ENCODE data around the gene GRK4. TPM values are rescaled to one million over a fixed set of nuclear protein-coding genes. Genes with fewer than 3 reads are reported as not detected.

Gene GRK4
- total RNA-seq, 1 experiment from 2014 or later: 3.8 TPM

DNA sequence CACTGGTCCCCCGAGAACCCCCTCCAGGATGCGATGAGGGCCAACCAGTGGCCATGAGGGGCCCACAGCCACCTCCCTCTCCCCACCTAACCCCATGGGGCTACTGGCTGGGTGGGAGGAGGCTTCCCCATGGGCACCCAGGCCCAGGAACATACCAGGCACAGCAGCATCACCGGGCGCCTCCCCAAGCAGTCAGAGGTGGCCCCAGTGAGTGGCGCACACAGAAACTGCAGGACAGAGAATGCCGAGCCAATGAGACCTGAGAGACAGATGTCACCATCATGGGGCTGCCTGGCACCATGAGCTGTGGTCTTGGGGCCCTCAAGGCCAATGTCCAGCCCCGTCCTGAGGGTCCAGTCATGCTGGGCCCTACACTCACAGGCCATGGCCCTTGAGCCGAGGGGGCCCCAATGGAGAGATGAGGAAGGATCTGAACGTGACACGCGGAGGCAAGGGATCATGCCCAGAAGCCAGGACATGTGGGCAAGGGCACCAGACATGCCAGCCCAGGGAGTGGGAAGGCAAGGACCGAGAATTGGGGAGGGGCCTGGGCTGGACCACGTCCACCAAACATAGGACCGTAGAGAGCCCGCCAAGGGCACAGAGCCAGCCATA is 30.3 kb upstream of the GRK4 start:
- Histone ChIP-seq H3K9ac (ENCODE audit: low read length) (peak overlapping the region; percentile 87), H3K27me3 (ENCODE audit: low read length) (no peaks in the 10 kb centered on the region), H3K9me3 (ENCODE audit: low read length) (no peaks in the 10 kb centered on the region), H3K79me2 (ENCODE audit: low read length) (peaks cover 13% of the 10 kb centered on the region; the same call in 1 of the 2 replicates), H3K4me2 (ENCODE audit: low read depth, low read length, poor library complexity, severe bottlenecking) (peak overlapping the region; percentile 88), H3K4me3 (ENCODE audit: low read length) (peak overlapping the region; percentile 81), H3K9me2 (replicated peaks; ENCODE audit: insufficient read depth, low read length) (no peaks in the 10 kb centered on the region), H4K20me1 (ENCODE audit: insufficient read depth, low read depth, low read length) (peaks cover 33% of the 10 kb centered on the region), H3K4me1 (ENCODE audit: low read length) (peaks cover 56% of the 10 kb centered on the region), H3K27ac (ENCODE audit: low read length) (peak overlapping the region; percentile 81), H3K36me3 (ENCODE audit: insufficient read depth, low read length) (peaks cover 23% of the 10 kb centered on the region; the same call in 1 of the 2 replicates), H2AFZ (ENCODE audit: low read length) (no peak overlapping the region)
- DNase-seq: peak; percentile 76

- Histone ChIP-seq H3K4me2 (ENCODE audit: low read depth, low read length, poor library complexity, severe bottlenecking) (peak overlapping the region; percentile 88), H2AFZ (ENCODE audit: low read length) (no peak overlapping the region), H3K9me3 (ENCODE audit: low read length) (no peaks in the 10 kb centered on the region), H3K9ac (ENCODE audit: low read length) (peak overlapping the region; percentile 87), H3K36me3 (ENCODE audit: insufficient read depth, low read length) (peaks cover 23% of the 10 kb centered on the region; the same call in 1 of the 2 replicates), H3K4me1 (ENCODE audit: low read length) (peaks cover 56% of the 10 kb centered on the region), H3K27me3 (ENCODE audit: low read length) (no peaks in the 10 kb centered on the region), H3K4me3 (ENCODE audit: low read length) (peak overlapping the region; percentile 81), H3K9me2 (replicated peaks; ENCODE audit: insufficient read depth, low read length) (no peaks in the 10 kb centered on the region), H3K27ac (ENCODE audit: low read length) (peak overlapping the region; percentile 81), H4K20me1 (ENCODE audit: insufficient read depth, low read depth, low read length) (peaks cover 33% of the 10 kb centered on the region), H3K79me2 (ENCODE audit: low read length) (peaks cover 13% of the 10 kb centered on the region; the same call in 1 of the 2 replicates)
- no peak for DNase-seq
Observed at GRCh38 chr4:2933566-2934076, 29.8 kb upstream of the GRK4 start.

DNA sequence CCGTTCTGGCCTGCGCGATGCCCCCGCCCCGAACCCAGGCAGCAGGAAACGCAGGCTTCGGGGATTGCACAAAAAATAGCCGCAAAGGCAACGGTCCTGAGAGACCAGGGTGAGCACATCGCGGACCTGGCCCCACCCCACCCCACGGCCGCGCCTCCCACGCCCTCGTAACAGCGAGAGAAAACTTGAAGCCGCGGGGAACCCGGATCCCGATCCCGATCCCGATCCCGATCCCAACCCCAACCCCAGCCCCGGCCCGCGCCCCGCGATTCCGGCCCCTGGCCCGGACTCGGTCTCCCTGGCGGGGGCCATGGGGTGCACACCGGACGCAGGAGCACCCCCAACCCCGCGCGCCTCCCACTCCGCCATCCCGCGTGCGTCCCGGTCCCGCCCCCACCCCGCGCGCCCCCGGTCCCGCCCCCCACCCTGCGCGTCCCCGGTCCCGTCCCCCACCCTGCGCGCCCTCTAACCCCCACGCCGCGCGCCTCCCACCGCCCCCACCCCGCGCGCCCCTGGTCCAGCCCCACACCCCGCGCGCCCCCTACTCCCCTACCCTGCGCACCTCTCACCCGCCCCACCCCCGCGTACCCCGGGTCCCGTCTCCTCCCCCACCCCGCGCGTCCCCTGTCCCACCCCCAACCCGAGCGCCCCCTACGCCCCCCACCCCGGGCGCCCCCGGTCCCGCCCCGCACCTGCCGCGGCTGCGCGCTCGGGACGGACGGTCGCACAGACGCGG is 29.1 kb upstream of the GRK4 start:
- Histone ChIP-seq H3K27ac (ENCODE audit: low read length) (peak overlapping the region; percentile 81), H3K36me3 (ENCODE audit: insufficient read depth, low read length) (peaks cover 28% of the 10 kb centered on the region; the same call in 1 of the 2 replicates), H2AFZ (ENCODE audit: low read length) (no peak overlapping the region)

DNA sequence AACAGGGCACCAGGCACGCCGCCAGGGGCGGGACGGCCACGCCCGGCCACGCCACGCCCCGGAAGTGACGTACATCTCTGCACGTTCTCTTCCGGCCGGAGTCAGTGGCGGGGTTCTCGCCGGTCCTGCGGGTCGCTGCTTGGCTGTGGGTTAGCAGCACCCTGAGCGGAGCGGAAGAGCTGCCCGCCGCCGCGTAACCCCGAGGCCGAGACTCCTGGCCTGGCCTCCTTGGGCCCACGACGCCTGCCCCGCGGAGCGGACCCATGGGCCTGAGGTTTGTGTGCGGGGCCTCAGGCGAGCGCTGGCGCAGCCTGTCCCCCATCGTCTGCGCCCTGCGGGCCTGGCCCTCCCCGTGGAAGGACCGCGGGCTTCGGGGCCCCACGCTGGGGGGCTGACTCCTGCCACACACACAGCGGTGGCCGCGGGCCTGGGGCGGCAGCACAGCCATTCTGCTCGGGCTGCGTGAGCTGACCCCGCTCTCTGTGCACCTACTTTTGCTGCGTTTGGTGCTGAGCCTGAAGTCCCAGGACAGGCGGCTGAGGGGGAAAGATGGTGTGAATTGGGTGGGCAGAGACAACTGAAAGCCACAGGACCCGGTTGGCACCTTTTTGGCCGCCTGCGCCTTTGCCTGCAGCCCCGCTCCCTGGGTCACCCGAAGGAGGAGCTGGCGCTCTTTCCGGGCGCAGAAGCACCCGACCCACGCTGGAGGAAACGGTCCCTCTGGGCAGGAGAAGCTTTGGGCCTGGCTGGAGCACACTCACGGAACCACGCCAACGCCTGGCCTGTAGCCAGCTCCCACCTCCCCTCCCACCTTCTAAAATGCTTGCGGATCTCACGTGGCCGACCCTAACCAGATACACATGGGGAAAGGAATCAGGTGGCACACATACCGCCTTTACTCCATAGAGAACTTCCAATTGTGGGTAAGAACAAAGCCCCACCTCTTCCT is 28.3 kb upstream of the GRK4 start:
- Histone ChIP-seq H2AFZ (ENCODE audit: low read length) (no peak overlapping the region), H3K4me1 (ENCODE audit: low read length) (peaks cover 56% of the 10 kb centered on the region), H3K4me2 (ENCODE audit: low read depth, low read length, poor library complexity, severe bottlenecking) (peak overlapping the region; percentile 77), H3K9me2 (replicated peaks; ENCODE audit: insufficient read depth, low read length) (no peaks in the 10 kb centered on the region), H3K27ac (ENCODE audit: low read length) (peak overlapping the region; percentile 38), H3K79me2 (ENCODE audit: low read length) (peaks cover 13% of the 10 kb centered on the region; the same call in 1 of the 2 replicates), H4K20me1 (ENCODE audit: insufficient read depth, low read depth, low read length) (peaks cover 28% of the 10 kb centered on the region), H3K36me3 (ENCODE audit: insufficient read depth, low read length) (peaks cover 22% of the 10 kb centered on the region; the same call in 1 of the 2 replicates), H3K4me3 (ENCODE audit: low read length) (peak overlapping the region; percentile 77), H3K27me3 (ENCODE audit: low read length) (no peaks in the 10 kb centered on the region), H3K9ac (ENCODE audit: low read length) (peak overlapping the region; percentile 86), H3K9me3 (ENCODE audit: low read length) (no peaks in the 10 kb centered on the region)
- peak; percentile 98 for DNase-seq

More for the DNA sequence above, 29.1 kb upstream of the GRK4 start:
- Histone ChIP-seq H3K9me3 (ENCODE audit: low read length) (no peaks in the 10 kb centered on the region), H4K20me1 (ENCODE audit: insufficient read depth, low read depth, low read length) (peaks cover 33% of the 10 kb centered on the region), H3K79me2 (ENCODE audit: low read length) (peaks cover 13% of the 10 kb centered on the region; the same call in 1 of the 2 replicates), H3K27me3 (ENCODE audit: low read length) (no peaks in the 10 kb centered on the region), H3K9me2 (replicated peaks; ENCODE audit: insufficient read depth, low read length) (no peaks in the 10 kb centered on the region), H3K9ac (ENCODE audit: low read length) (peak overlapping the region; percentile 87), H3K4me1 (ENCODE audit: low read length) (peaks cover 56% of the 10 kb centered on the region), H3K4me3 (ENCODE audit: low read length) (peak overlapping the region; percentile 81), H3K4me2 (ENCODE audit: low read depth, low read length, poor library complexity, severe bottlenecking) (peak overlapping the region; percentile 88)
- DNase-seq: peak; percentile 78

DNA sequence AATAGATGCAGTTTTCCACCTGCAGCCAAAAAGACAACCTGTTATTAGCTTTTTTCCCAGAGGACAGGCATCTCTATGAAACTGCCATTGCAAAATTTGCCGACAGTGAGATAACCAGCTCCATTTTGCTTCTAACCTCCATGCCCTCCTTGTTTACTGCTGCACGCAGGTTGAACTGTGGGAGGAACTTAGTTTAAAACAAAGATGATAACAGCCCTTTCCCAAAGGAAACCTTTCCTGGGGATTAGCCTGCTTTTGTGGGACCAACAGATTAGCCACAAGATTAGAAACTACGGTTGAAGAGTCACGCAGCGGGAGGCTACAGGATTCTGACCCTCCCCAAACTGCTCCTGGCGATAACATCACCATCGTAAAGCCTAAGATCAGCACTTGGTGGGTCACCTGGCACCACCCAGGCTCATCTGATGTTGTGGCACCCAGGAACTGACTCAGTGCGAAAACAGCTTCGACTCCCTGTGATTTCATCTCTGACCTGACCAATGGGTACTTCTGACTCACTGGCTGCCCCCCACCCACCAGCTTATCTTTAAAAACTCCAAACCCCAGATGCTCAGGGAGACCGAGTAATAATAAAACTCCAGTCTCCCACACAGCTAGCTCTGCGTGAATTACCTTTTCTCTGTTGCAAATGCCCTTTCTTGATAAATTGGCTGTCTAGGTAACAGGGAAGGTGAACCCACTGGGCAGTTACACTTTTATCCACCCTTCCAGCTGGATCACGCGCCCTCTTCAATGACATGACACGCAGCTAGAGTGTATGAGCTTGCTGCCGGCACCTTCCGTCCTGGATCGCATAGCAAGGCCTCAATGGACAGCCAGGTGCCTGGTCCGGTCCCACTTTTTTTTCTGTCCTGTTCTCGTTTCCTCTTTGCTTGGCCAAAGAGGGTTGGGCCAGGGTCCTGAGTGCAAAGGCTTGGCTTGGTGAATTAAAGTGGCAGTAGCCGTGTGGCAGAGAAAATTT is 27.3 kb upstream of the GRK4 start:
- H3K9ac ChIP-seq (ENCODE audit: low read length): peak overlapping the region; percentile 86
- H2AFZ ChIP-seq (ENCODE audit: low read length): no peak overlapping the region
- peaks cover 13% of the 10 kb centered on the region; the same call in 1 of the 2 replicates for H3K79me2 ChIP-seq (ENCODE audit: low read length)
- H3K27me3 ChIP-seq (ENCODE audit: low read length): no peaks in the 10 kb centered on the region
- peaks cover 21% of the 10 kb centered on the region for H3K36me3 ChIP-seq (ENCODE audit: insufficient read depth, low read length)
- peaks cover 25% of the 10 kb centered on the region; the same call in 1 of the 2 replicates for H4K20me1 ChIP-seq (ENCODE audit: insufficient read depth, low read depth, low read length)
- peak; percentile 63 for DNase-seq
- no peaks in the 10 kb centered on the region for H3K9me2 ChIP-seq (replicated peaks; ENCODE audit: insufficient read depth, low read length)
- peak overlapping the region; percentile 77 for H3K4me3 ChIP-seq (ENCODE audit: low read length)
- no peaks in the 10 kb centered on the region for H3K9me3 ChIP-seq (ENCODE audit: low read length)
- peak overlapping the region; percentile 38 for H3K27ac ChIP-seq (ENCODE audit: low read length)
- peak overlapping the region; percentile 77 for H3K4me2 ChIP-seq (ENCODE audit: low read depth, low read length, poor library complexity, severe bottlenecking)
- H3K4me1 ChIP-seq (ENCODE audit: low read length): peaks cover 54% of the 10 kb centered on the region

- Histone ChIP-seq H3K9ac (ENCODE audit: low read length) (peak overlapping the region; percentile 86; the same call in 1 of the 2 replicates), H2AFZ (ENCODE audit: low read length) (no peak overlapping the region), H3K4me3 (ENCODE audit: low read length) (peak overlapping the region; percentile 77; the same call in 1 of the 2 replicates), H3K27ac (ENCODE audit: low read length) (peak overlapping the region; percentile 38), H3K4me1 (ENCODE audit: low read length) (peaks cover 47% of the 10 kb centered on the region), H3K9me3 (ENCODE audit: low read length) (no peaks in the 10 kb centered on the region), H3K27me3 (ENCODE audit: low read length) (no peaks in the 10 kb centered on the region), H3K9me2 (replicated peaks; ENCODE audit: insufficient read depth, low read length) (no peaks in the 10 kb centered on the region), H4K20me1 (ENCODE audit: insufficient read depth, low read depth, low read length) (peaks cover 21% of the 10 kb centered on the region; the same call in 1 of the 2 replicates), H3K36me3 (ENCODE audit: insufficient read depth, low read length) (peaks cover 21% of the 10 kb centered on the region), H3K4me2 (ENCODE audit: low read depth, low read length, poor library complexity, severe bottlenecking) (peak overlapping the region; percentile 77), H3K79me2 (ENCODE audit: low read length) (peaks cover 8% of the 10 kb centered on the region; the same call in 1 of the 2 replicates)
- peak; percentile 57 for DNase-seq
Observed at GRCh38 chr4:2936773-2937145, 26.6 kb upstream of the GRK4 start.
